ENCODE results near the gene PHAF1.

The PHAF1 gene

DNA sequence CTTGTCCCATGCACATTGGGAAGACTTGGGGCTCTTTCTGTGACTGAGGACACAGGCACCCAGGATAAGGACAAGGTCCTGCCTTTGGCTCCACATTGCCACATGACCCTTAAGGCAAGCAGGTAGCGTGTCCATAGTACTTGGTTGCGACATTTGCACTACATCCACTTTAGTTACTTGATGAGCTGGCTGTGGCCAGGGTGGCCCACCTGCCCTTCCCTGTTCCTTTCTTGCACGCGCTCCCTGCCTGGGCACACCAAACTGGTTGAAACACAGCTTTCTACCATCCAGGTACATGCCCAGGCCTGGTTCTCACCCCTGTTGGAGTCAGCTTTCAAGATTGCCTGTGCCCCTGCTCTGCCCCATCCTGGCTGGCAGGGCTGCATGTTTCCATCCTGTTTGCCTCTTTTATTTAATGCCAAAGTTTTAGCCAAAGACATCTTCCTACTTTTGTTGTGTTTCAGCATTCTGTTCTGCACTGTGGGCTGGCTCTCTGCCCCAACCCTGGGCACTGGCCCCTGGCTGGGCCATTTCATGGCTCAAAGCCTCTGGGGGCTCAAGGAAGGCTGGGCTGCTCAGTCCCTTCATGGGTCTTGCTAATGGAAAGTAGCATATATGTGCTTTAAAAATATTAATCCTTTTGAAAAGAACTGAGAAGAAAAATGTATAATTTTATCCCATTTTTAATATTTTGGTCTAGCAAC is 37.8 kb downstream of the PHAF1 start:
- no peak for DNase-seq (ENCODE audit: low read depth)

DNA sequence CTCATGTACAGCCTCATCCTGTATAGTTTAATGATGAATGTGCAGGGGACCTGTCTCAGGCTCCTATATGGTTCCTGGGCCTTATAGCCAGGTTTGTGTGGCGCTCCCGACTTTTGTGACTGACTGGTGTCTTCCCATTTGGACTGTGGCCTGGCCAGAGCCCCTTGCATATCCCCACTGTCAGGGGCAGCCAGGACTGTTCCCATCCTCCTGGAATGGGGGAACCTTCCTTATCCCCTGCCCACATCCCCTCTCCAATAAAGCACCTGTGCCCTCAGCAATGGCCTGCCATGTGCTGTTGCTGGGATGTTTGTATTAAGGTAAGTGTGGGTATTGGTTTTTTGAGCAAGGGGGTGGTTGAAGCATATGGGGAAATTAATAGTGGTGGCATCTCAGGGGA is 38.5 kb downstream of the PHAF1 start:
- DNase-seq (ENCODE audit: low read depth): no peak

DNA sequence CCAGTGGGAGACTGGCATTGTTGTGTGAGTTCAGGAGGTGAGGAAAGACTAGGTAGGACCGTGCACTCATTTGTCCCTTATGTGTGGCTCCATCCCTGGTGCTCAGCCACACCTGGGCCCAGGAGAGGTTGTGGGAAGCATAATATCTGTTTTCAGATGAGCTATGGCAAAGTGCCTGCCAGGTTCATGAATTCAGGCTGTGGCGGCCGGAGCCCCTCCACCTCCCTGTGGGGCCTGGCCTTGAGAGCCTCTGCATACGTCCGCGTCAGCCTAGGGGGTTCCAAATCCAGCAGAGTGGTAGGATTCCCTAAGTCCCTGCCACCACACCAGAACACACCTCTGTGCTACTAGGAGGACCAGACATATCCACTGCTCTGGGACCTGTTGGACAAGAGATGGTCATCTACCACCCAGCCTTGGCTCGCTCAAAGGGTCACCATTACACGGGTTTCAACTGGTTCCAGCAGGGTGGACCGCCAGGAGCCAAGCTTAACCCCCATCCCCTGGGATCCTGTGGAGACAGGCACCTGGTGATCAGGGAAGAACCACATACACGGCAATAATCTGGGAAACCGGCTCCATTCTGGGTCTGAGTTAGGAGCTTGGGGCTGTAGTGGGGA is 39.0 kb downstream of the PHAF1 start:
- DNase-seq (ENCODE audit: low read depth): no peak

DNA sequence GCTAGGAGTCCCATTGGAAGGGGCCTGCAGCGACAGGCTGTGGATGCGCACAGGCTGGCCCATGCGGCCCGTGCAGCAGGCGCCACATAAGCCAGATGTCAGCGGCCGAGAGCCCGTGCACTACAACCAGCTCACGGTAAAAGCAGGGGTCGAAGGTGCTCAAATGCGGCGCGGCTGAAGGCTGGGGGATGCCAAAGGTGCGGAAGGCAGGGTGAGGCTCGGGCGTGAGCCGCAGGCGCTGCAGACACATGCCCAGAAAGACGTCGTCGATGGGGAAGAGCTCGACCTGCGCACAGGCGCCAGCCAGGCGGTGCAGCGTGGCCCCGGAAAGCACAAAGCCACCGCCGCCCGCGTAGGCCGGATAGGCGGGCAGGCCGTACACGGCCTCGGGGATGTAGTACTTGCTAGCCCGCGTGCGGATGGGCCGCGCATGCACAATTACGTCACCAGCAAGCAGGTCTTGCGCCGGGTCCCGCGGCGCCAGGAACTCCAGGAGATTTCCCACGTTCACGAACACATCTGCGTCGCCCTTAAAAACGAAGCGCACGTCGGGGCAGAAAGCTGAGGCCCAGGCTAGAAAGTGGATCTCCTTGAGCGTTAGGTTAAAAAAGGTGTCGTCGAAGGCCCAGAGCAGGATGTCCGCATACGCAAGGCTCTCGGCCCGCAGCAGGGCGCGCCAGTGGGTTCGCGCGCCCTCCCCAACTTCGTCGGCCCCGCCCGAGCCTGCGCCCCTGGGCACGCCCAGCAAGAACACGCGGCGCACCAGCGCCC is 39.7 kb downstream of the PHAF1 start:
- DNase-seq (ENCODE audit: low read depth): no peak

DNA sequence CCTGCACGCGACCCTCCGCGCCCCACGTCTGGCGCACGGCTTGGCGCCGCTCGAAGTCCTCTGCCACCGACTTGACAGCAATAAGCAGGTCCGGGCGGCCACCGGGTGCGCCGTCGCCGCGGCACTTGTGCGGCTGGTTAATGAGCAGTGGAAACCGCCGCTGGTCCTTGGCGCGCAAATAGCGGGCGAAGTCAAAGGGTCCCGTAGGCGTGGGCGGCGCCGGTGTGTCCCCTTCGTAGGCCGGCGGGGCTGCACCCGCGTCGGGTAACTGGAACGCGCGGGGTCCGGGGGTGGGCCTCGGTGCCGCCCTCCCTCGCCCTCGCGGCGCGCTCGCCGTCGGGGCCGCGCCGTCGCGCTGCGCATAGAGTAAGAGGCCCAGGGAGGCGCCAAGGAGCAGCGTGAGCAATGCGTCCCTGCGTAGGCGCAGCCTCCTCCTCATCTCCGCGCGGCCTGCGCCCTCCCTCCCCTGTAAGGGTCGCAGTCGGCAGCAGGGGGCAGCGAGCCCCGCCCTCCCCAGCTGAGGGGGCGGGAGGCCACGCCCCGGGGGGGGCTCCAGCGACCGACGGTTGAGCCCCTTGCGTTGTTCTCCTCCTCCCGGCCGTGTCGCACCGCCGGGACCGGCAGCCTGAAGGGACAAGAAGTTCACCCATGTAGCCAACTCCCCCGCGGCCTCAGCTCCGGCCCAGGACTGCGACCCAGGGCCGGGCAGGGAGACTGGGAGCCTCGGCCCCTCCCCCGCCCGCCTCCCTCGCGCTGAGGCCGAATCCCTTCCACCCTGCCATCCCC is 40.5 kb downstream of the PHAF1 start:
- no peak for DNase-seq (ENCODE audit: low read depth)

DNA sequence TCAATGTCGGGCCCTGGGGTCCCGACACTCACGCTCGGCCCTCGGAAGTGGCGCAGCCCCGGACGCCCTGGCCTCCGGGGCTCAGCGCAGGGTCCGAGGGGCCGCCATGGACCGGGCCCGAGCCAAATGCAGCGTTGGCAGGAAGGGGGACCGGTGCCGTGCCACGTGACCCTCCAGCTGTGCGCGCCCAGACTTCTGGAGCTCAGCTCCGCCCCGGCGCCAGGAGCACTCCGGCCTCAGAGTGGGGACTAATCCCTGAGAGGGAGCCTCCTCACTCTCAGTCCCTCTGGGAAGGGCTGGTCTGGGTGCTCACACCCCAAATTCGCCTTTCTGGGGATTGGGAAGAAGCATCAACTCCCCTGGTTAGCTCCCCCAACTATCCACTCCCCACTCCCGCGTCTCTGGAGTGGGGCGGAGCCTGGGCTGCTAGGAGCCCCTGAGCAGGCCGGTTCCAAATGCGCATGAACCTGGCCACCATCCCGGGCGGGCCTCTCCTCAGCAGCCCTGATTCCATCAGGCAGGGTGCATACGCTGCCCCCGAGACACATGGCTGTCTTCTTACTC is 41.2 kb downstream of the PHAF1 start, which contains the start of gene B3GNT9:
Gene B3GNT9 (minus strand): TSS at position 166 of the 564 bp plus-strand sequence. CDS start 513 bp downstream, outside the sequence.
- DNase-seq (ENCODE audit: low read depth): peak; percentile 59

DNA sequence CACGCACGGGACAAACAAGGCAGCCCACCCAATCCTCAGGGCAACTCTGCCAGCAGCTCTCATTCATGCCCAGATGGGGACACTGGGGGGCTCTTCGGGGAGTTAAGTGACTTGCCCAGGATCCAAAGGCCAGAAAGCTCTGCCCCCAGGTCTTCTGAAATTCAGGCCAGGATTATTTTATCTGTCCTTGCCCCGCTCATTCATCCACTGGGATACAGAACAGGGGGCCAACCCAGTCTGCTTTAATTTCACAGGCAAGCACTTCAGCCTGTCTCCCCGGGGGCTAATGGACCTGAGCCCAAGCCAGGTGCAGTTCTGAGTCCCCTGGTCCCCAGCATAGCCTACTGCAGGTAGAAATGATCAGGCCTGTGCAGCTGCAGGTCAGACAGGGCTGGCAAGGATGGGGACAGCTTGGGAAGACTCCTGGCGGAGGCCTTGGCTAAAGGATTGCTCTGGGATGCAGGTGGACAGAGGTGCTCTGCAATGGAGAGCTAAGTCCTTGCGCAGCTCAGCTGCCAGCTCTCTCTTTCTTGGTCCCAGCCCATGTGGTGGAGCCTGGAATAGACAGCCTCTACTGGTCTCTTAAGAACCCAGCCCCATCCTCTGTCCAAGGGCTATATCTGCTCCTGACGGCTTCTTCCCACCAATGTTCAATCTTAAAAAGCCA is 41.8 kb downstream of the PHAF1 start:
- DNase-seq (ENCODE audit: low read depth): no peak

DNA sequence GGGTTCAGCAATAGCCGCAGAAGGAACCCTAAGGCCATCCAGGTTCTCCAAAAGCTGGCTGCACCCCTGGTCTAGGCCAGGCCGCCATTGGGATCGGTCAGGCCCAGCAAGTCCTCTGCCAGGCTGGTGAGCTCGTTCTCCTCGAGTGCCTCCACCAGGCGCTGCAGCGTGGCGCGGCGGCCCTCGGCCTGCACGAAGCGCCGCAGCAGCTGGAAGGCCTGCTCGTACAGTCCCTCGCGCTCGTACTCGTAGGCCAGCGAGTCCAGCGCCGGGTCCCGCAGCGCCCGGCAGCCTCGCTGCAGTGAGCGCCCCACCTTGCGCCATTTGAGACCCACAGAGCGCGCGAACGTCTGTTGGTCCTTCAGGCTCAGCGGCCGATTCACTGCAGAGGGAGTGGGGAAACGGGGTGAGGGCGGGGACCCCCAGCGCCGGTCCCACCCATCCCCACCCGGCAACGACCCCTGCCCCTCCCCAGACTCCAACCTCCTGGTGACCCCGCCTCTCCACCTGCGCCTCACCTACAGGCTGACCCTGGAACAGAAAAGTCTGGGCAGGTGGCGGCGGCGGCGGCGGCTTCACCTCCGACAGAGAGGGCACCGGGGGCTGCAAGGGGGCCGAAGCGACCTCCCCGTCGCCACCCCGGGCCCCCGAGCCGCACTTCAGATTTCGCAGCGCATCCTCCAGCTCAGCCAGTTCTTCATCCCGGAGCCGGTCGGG is 45.0 kb downstream of the PHAF1 start:
- no peak for DNase-seq (ENCODE audit: low read depth)

DNA sequence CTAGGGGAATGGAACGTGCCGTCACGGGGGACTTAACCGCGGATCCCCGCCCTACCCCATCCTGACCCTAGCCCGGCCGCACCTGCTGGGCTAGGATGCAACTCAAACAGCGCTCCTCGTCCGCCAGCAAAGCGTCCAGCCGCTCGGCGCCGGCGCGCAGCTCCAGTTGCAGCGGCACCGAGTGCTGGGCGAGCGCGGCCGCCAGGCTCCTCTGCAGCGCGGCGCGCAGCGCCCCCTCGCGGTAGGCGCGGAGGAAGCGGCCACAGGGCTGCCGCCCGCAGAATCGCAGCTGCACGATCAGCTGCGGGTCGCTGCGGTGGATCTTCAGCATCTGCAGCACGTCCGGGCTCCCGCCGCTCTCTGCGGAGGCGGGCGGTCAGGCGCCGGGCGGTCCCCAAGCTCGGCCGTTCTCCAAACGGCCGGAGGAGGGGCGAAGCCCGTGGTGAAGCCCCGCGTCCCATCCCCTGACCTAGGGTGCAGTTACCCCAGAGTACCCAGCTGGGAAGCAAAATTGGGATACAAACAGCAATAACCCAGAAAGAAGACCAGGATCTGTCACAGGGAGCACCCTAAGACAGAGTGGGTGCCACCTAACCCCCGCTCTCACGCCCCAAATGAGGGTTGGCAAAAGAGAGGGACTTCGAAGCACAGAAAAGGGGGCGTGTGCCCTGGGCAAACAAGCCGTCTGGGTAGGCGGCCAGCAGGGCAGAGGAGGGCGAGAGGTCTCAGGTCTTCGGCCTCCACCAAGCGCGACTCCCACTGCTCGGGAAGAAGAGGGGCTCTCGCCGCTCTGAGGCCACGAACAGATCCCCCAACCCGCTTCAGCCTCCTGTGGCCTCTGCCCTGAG is 45.8 kb downstream of the PHAF1 start:
- DNase-seq (ENCODE audit: low read depth): no peak

DNA sequence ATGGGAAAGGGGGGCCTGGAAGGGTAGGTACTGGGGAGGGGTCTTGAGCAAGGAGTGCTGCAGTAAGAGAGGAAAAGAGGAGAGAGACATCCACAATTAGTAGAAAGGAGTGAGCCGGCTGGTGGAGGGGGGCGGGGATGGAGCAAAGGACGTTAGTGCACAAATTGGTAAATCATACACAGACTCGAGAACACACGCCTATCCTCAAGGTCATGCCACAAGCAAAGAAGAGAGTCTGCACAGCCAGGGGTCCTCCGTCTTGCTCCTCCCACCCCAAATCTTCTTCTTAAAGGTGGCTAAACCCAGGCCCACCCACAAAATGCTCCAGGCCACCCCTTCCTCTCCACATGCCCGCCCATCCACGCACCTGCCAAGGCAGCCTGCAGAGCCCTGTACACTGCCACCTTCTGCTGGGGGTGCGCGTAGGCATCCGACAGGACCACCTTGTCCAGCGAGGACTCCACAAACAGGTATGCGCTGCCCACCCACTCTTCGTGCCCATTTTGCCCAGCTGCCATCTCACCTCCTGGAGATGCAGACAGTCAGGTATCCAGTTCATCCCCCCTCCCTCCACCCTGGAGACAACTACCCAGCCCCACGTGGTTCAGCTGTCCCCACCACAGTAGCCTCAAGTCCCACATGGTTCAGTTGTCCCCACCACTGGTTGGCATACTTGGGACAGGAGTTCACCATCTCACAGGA is 46.6 kb downstream of the PHAF1 start:
- DNase-seq (ENCODE audit: low read depth): no peak

DNA sequence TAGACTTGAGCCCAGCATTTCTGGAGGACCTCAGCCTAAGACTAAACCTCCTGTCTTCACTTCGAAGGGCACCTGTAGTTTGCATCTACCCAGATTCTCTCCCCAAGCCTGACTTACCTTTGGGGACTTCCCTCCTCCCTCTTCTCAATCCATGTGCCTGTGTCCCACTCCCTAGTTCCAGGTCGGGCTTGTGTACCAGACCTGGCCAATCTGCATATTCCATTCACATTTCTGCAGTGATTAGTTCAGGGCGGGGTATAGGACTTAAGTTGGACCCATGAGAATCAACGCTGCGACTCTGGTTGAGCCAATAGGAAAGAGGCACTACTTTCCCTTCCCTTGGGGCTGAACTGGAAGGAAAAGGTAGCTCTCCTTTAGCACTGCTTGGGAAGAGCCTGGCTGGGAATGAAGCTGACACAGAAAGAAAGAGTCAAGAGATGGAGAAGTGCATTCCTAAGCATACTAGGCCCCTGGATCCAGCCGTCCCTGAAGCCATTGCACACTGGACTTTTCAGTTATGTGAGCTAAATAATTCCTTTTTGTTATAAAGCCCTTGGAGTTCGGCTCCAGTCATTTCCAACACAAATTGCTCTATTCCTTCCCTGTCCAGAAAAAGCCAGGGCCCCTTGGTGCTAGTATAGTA is 47.5 kb downstream of the PHAF1 start:
- no peak for DNase-seq (ENCODE audit: low read depth)

DNA sequence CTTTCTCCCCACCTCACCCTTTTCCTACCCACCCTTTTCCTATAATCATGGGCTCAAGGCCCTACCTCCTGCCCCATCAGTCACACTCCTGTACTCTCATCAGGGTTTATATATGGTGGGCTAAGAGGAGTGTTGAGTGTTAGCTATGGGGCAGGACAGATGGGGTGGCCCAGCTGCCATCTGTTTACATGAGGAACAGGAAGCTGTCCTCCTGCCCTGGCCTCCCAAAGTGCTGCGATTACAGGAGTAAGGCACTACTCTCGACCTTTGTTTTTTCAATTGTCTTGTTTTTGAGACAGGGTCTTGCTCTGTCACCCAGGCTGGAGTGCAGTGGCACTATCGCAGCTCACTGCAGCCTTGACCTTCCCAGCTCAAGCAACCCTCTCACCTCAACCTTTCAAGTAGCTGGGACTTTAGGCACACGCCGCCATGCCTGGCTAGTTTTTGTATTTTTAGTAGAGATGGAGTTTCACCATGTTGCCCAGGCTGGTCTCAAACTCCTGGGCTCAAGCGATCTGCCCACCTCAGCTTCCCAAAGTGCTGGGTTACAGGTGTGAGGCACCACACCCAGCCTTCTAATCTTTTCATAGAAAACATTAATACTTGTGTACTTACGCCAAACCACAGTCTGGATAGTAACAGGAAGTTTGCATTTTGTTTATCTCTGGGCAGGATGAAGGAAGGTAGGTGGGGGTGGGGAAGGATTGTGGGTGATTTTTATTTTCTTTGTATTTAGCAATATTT is 48.3 kb downstream of the PHAF1 start:
- DNase-seq (ENCODE audit: low read depth): no peak

DNA sequence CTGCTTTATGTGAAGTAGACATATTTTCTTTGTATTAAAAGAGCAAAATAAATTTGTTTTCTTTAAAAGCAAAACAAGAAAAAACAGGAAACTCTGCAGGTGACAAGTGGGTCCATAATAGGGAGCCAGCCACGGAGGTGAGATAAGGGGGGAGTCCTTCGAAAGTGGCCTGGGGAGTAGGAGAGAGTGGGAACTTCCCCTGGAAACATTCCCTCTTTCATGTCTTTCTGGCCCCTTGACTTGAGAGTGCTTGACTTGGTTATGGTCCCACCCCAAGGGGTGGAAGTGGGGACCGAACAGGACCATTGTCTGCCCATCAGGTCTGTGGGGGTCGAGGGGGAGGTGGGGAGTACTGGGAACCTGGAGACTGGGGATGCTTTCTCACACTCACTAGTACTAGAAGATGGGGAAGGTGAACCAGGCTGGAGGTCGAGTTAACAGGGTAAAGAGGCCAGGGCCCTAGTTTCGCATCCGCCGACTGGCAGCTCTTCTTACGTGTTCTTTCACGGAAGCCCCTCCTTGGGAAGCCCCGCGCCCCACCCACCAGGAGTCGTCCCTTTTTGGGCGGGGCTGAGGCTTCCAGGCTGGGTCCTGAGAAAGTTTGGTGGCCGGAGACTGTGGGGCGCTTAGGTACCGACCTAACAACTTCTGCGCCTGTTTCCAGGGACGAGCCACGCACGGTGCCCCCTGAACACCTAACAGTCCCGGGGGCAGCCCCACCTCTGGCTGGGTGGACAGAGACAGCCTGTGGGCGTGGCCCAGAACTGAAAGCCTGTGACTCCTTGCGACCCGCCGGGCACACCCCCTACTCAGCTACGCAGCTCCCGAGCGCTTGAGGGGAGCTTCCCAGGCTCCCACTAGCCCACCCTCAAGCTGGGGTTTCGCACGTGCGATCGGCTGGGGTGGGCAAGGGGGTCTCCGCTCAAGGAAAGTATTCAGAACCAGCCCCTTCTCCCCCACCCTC is 49.2 kb downstream of the PHAF1 start:
- no peak for DNase-seq (ENCODE audit: low read depth)

DNA sequence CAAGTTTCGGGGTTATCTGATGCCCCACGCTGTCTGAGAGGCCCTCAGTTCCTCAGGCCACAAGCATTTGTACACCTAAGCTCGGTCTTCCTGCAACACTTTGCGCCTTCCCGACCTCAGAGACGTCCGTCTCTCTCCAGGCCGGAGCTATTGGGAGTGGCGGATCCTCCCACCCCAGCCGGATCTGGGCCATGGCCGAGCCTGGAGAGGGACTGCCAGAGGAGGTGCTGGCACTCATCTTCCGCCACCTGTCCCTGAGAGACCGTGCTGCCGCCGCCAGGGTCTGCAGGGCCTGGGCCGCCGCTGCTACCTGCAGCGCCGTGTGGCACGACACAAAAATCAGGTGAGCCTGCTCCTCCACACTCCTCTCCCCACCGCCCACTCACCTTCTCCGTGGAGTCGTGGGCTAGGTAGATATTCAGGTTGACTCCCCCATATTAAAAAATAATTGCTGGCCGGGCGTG is 51.9 kb downstream of the PHAF1 start:
- no peak for DNase-seq (ENCODE audit: low read depth)

DNA sequence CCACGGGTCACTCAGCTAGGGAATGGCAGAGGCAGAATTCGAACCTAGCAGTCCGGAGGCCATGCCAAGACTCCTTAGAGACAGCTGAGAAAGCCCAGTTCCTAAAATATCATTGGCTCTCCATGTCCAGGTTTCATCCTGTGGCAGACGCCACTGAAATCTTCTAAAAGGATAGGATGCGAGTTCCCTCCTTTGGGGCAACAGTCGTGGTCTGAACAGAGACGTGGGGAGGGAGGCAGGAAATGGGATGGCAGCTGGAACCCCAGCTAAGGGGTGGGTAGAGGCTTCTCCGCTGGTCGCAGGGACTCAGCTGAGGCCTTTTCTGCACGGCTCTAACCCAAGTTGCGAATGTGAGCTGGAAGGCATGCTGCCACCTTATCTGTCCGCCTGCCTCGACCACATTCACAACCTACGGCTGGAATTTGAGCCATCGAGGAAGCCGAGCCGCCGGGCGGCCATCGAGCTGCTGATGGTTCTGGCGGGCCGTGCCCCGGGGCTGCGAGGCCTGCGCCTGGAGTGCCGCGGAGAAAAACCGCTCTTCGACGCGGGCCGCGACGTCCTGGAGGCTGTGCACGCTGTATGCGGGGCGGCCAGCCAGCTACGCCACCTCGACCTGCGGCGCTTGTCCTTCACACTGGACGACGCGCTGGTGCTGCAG is 52.9 kb downstream of the PHAF1 start:
- no peak for DNase-seq (ENCODE audit: low read depth)

Measured in stromal cell of bone marrow (primary cell).